Activated naive CD8-positive, alpha-beta T cell (primary cell): Measurements from ENCODE around the gene IL9R.
"Not testable (repeated sequence)": the region's sequence is repeated elsewhere in the genome, so short reads cannot be mapped to it uniquely, and the experiment has no call there.

Experiments
- H3K27ac Mint-ChIP-seq: one replicate; pipeline ENCODE4 v1.8.0; 2021; ENCODE audit warnings: mixed read lengths
- H3K27me3 Mint-ChIP-seq: one replicate; pipeline ENCODE4 v1.8.0; 2021; ENCODE audit warnings: mixed read lengths
- H3K36me3 Mint-ChIP-seq: one replicate; pipeline ENCODE4 v1.8.0; 2021; ENCODE audit warnings: mixed read lengths
- H3K4me1 Mint-ChIP-seq: one replicate; pipeline ENCODE4 v1.8.0; 2021; ENCODE audit warnings: low read depth, mixed read lengths
- H3K4me3 Mint-ChIP-seq: one replicate; pipeline ENCODE4 v1.8.0; 2021; ENCODE audit warnings: mild to moderate bottlenecking, mixed read lengths
- H3K9me3 Mint-ChIP-seq: one replicate; pipeline ENCODE4 v1.8.0; 2021; ENCODE audit warnings: low read depth, mixed read lengths

IL9R gene

DNA sequence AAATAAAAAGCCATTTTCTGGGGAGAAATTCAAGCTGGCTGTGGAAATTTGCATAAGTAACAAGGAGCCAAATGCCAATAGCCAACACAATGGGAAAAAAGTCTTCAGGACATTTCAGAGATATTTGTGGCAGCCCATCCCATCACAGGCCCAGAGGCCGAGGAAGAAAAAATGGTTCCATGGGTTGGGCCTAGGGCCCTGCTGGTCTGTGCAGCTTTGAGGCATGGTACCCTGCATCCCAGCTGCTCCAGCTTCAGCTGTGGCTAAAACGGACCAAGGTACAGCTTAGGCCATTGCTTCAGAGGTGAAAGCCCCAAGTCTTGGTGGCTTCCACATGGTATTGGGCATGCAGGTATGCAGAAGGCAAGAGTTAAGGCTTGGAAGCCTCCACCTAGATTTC lies 14.2 kb upstream of the IL9R start:
- no peaks in the 10 kb centered on the region for H3K9me3 Mint-ChIP-seq
- H3K4me3 Mint-ChIP-seq = no peak overlapping the region
- H3K4me1 Mint-ChIP-seq = no peaks in the 10 kb centered on the region
- H3K27ac Mint-ChIP-seq = no peak overlapping the region
- H3K36me3 Mint-ChIP-seq = no peaks in the 10 kb centered on the region
- no peaks in the 10 kb centered on the region for H3K27me3 Mint-ChIP-seq

DNA sequence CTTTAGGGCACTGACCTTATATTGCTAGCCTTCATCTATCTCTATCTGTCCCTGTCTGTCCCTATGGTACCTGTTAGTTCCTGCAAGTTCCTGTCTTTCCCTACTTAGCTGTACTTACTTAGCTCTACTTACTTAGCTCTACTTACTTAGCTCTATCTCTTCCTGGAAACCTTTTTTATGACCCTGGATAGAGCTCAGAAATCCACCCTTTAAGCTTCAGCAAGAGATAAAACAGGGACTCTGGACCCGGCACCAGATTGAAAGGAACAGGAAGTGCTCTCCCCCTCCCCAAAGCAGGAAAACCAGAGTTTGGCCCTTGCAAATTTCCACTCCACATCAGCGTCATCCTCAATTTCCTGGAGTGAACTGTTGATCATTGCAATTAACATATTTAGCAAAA lies 12.3 kb upstream of the IL9R start:
- H3K36me3 Mint-ChIP-seq = no peaks in the 10 kb centered on the region
- no peaks in the 10 kb centered on the region for H3K4me1 Mint-ChIP-seq
- H3K4me3 Mint-ChIP-seq = no peak overlapping the region
- H3K27ac Mint-ChIP-seq = no peak overlapping the region
- H3K27me3 Mint-ChIP-seq = no peaks in the 10 kb centered on the region
- no peaks in the 10 kb centered on the region for H3K9me3 Mint-ChIP-seq

DNA sequence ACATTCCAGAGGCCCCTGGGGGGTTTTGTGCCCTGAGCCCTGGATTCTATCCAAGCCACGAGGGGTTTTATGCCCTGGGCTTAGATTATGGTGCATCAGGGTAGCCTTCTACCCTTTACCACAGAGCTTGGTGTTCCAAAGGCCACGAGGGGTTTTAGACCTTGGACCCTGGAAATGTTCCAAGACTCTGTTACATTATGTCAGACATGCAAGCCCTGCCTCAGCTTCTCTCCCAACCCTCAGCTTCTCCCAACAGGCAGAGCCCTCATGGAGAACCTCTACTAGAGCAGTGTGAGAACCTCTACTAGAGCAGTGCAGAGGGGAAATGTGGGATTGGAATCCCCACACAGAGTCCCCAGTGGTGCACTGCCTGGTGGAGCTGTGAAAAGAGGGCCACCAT lies 10.5 kb upstream of the IL9R start:
- H3K36me3 Mint-ChIP-seq, H3K9me3 Mint-ChIP-seq, H3K27me3 Mint-ChIP-seq, H3K4me3 Mint-ChIP-seq, H3K4me1 Mint-ChIP-seq, H3K27ac Mint-ChIP-seq: not testable (repeated sequence)

DNA sequence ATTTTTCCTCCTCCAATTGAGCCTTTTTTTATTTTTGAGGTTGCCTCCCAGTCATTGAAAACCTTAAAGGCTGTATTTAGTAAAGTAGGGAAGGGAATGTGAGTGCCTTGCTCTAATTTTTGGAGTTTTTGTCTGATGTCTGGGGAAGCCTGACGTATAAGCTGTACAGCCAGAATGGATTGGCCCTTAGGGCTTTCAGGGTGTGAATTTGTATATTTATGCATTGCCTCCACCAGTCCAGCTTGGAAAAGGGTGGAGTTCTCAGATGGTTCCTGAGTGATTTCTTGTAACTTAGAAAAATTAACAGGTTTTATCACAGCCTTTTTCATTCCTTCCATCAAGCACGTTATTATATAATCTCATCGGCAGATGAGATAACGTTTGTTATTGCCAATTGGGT lies 8.6 kb upstream of the IL9R start:
- Mint-ChIP-seq H3K4me3 (no peak overlapping the region), H3K4me1 (no peaks in the 10 kb centered on the region), H3K27ac (no peak overlapping the region), H3K9me3 (no peaks in the 10 kb centered on the region), H3K27me3 (no peaks in the 10 kb centered on the region), H3K36me3 (no peaks in the 10 kb centered on the region)

- H3K27ac Mint-ChIP-seq = no peak overlapping the region
- H3K9me3 Mint-ChIP-seq = no peaks in the 10 kb centered on the region
- no peaks in the 10 kb centered on the region for H3K36me3 Mint-ChIP-seq
- no peak overlapping the region for H3K4me3 Mint-ChIP-seq
- no peaks in the 10 kb centered on the region for H3K27me3 Mint-ChIP-seq
- H3K4me1 Mint-ChIP-seq = peaks cover 18% of the 10 kb centered on the region
Observed at GRCh38 chrX:155993421-155993820, 4.1 kb upstream of the IL9R start.

- H3K27me3 Mint-ChIP-seq = no peaks in the 10 kb centered on the region
- H3K36me3 Mint-ChIP-seq = no peaks in the 10 kb centered on the region
- H3K9me3 Mint-ChIP-seq = no peaks in the 10 kb centered on the region
- no peak overlapping the region for H3K27ac Mint-ChIP-seq
- H3K4me3 Mint-ChIP-seq = no peak overlapping the region
- peaks cover 22% of the 10 kb centered on the region for H3K4me1 Mint-ChIP-seq
Observed at GRCh38 chrX:155995321-155995875, 2.1 kb upstream of the IL9R start.

DNA sequence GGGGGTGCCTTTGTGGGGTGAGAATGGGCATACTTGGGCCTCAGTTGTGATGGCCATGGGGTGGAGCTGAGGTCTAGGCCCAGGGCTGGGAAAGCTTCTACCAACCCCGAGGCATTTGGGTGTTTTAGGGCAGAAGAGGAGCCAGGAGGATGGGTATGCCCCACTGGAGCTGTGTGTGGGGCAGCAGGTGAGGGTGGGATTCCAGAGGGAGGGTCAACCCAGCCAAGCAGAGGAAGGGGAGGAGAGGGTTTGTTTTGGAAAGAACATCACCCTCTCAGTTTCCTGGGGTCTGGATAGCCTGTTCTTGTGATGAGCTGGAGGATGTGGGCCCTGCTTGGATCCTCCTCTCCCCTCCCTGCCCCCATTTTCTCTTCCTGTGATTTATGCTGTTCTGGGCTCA lies 620 bp downstream of the IL9R start:
- Mint-ChIP-seq H3K9me3 (no peaks in the 10 kb centered on the region), H3K27ac (no peak overlapping the region), H3K4me1 (peaks cover 22% of the 10 kb centered on the region), H3K4me3 (no peak overlapping the region), H3K27me3 (no peaks in the 10 kb centered on the region), H3K36me3 (no peaks in the 10 kb centered on the region)

DNA sequence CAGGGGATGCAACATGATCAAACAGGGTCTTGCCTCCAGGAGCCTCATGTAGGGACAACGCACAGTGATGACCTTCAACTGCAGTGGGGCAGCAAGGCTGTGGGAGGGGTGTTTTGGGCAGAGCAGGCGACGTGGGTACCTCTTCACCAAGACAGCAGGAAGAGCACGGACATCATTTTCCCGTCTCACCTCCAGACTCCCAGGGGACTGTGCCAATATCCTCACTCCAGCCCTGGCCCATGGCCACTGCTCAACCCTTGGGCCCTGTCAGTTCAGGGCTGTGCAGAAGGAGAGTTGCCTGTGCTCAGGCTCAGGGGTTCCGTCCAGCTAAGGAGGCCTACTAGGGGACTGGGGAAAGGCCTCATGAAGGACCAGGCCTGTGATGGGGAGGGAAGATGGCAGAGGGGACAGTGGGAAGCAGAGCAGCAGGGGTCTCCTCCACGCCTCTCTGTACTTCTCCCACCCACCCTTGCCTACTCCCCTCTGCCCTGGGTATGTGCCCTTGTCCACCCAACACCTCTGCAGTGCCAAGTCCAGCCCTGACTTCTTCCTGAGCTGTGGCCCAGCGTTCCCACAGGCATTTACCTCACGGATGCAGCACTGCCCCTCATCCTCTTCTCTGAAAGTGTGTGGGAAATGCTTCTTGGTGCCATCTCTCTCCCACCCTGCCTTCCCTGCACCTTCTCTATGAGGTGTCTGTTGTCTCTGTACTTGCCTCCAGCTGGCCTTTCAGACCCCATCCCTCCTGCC lies 1.4 kb downstream of the IL9R start:
- H3K9me3 Mint-ChIP-seq = no peaks in the 10 kb centered on the region
- no peaks in the 10 kb centered on the region for H3K36me3 Mint-ChIP-seq
- H3K4me3 Mint-ChIP-seq = no peak overlapping the region
- no peak overlapping the region for H3K27ac Mint-ChIP-seq
- no peaks in the 10 kb centered on the region for H3K27me3 Mint-ChIP-seq
- H3K4me1 Mint-ChIP-seq = peaks cover 22% of the 10 kb centered on the region

GRCh38 chrX:155999751-156000150 lies 2.3 kb downstream of the IL9R start:
- not testable (repeated sequence) for H3K4me3 Mint-ChIP-seq, H3K9me3 Mint-ChIP-seq, H3K27me3 Mint-ChIP-seq, H3K27ac Mint-ChIP-seq, H3K36me3 Mint-ChIP-seq
- peaks cover 22% of the 10 kb centered on the region for H3K4me1 Mint-ChIP-seq

- H3K9me3 Mint-ChIP-seq = no peaks in the 10 kb centered on the region
- no peak overlapping the region for H3K27ac Mint-ChIP-seq
- peaks cover 21% of the 10 kb centered on the region for H3K4me1 Mint-ChIP-seq
- H3K36me3 Mint-ChIP-seq = no peaks in the 10 kb centered on the region
- no peaks in the 10 kb centered on the region for H3K27me3 Mint-ChIP-seq
- H3K4me3 Mint-ChIP-seq = no peak overlapping the region
Observed at GRCh38 chrX:156000361-156000926, 2.9 kb downstream of the IL9R start.

GRCh38 chrX:156001001-156001666 lies 3.6 kb downstream of the IL9R start:
- H3K4me3 Mint-ChIP-seq = no peak overlapping the region
- no peaks in the 10 kb centered on the region for H3K36me3 Mint-ChIP-seq
- H3K27ac Mint-ChIP-seq = no peak overlapping the region
- no peaks in the 10 kb centered on the region for H3K9me3 Mint-ChIP-seq
- peaks cover 19% of the 10 kb centered on the region for H3K4me1 Mint-ChIP-seq
- H3K27me3 Mint-ChIP-seq = no peaks in the 10 kb centered on the region

DNA sequence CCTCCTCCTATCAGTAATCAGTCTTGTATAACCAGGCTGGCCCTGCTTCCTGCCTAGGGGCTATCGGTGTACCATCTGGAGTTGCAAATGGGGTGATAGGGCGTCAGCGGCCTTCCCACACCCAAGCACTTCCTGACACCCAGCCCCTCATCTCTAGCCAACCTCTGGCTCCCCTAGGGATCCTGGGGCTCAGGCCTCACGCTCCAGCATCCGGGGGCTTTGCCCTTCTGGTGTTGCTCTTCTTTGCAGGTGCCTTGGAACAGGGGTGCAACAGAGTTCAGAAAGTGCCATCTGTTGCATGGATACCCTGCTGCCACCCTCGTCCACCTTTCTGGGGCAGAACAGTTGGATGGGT lies 4.1 kb downstream of the IL9R start:
- no peaks in the 10 kb centered on the region for H3K36me3 Mint-ChIP-seq
- no peaks in the 10 kb centered on the region for H3K27me3 Mint-ChIP-seq
- H3K4me1 Mint-ChIP-seq = peaks cover 16% of the 10 kb centered on the region
- H3K4me3 Mint-ChIP-seq = no peak overlapping the region
- no peaks in the 10 kb centered on the region for H3K9me3 Mint-ChIP-seq
- H3K27ac Mint-ChIP-seq = no peak overlapping the region

GRCh38 chrX:156002507-156002906 lies 5.0 kb downstream of the IL9R start:
- Mint-ChIP-seq H3K4me1 (peaks cover 10% of the 10 kb centered on the region), H3K4me3 (no peak overlapping the region), H3K36me3 (no peaks in the 10 kb centered on the region), H3K9me3 (no peaks in the 10 kb centered on the region), H3K27me3 (no peaks in the 10 kb centered on the region), H3K27ac (no peak overlapping the region)

DNA sequence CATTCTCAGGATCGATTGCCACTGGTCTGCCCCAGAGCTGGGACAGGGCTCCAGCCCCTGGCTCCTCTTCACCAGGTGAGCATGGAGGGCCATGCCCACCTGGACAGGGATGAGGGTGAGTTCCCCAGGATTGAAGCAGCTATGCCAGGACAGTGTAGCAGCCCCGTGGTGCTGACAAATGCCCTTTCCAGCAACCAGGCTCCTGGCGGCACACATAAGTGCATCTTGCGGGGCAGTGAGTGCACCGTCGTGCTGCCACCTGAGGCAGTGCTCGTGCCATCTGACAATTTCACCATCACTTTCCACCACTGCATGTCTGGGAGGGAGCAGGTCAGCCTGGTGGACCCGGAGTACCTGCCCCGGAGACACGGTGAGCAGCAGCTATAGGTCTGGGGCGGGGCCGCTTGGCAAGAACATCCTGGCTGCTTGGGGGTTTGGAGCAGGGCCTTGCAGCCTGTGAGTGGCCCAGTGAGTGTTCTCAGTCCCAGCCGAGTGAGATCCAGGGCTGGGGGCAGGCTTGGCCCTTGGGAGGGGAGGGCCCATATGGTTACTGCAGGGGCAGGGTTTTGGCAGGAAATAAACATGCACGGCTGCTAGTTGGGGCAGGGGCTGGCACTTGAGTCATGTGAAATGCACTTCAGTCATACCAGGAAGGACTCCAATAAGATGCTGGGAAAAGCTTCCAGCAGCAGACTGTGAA lies 6.1 kb downstream of the IL9R start:
- Mint-ChIP-seq H3K9me3 (no peaks in the 10 kb centered on the region), H3K36me3 (no peaks in the 10 kb centered on the region), H3K4me1 (peaks cover 4% of the 10 kb centered on the region), H3K4me3 (no peak overlapping the region), H3K27me3 (no peaks in the 10 kb centered on the region), H3K27ac (no peak overlapping the region)

- no peak overlapping the region for H3K27ac Mint-ChIP-seq
- no peaks in the 10 kb centered on the region for H3K9me3 Mint-ChIP-seq
- H3K4me1 Mint-ChIP-seq = peaks cover 3% of the 10 kb centered on the region
- H3K36me3 Mint-ChIP-seq = no peaks in the 10 kb centered on the region
- no peaks in the 10 kb centered on the region for H3K27me3 Mint-ChIP-seq
- H3K4me3 Mint-ChIP-seq = no peak overlapping the region
Observed at GRCh38 chrX:156004256-156004655, 6.8 kb downstream of the IL9R start.
